Measurements from ENCODE around the gene HDDC2. TPM values are rescaled to one million over a fixed set of nuclear protein-coding genes. Genes with fewer than 3 reads are reported as not detected.

The HDDC2 gene
- total and polyA plus RNA-seq, 2 of the 8 experiments (the other 6 are each of a cell fraction or from before 2014, with no cell fraction given): 89.3 to 129 TPM

DNA sequence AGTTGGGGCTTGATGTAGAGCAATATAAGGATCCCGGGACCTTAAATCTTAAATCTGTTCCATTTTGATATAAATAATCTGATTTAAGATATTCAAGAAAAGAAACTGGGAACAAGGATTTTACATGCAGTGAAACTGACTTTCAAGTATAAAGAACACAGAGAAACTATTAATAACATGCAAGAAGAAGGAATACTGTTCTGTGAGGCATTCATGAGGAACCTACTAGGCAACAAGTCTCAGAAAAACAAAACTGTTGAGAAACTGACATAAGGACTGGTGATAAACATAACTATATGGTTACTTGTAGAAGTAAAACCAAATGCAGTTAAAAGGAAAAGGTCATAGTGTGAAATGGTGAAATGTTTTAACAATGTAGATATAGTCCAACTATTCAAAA, 15.8 kb downstream of the HDDC2 start (continued):
- TF ChIP-seq, protein P1, sequence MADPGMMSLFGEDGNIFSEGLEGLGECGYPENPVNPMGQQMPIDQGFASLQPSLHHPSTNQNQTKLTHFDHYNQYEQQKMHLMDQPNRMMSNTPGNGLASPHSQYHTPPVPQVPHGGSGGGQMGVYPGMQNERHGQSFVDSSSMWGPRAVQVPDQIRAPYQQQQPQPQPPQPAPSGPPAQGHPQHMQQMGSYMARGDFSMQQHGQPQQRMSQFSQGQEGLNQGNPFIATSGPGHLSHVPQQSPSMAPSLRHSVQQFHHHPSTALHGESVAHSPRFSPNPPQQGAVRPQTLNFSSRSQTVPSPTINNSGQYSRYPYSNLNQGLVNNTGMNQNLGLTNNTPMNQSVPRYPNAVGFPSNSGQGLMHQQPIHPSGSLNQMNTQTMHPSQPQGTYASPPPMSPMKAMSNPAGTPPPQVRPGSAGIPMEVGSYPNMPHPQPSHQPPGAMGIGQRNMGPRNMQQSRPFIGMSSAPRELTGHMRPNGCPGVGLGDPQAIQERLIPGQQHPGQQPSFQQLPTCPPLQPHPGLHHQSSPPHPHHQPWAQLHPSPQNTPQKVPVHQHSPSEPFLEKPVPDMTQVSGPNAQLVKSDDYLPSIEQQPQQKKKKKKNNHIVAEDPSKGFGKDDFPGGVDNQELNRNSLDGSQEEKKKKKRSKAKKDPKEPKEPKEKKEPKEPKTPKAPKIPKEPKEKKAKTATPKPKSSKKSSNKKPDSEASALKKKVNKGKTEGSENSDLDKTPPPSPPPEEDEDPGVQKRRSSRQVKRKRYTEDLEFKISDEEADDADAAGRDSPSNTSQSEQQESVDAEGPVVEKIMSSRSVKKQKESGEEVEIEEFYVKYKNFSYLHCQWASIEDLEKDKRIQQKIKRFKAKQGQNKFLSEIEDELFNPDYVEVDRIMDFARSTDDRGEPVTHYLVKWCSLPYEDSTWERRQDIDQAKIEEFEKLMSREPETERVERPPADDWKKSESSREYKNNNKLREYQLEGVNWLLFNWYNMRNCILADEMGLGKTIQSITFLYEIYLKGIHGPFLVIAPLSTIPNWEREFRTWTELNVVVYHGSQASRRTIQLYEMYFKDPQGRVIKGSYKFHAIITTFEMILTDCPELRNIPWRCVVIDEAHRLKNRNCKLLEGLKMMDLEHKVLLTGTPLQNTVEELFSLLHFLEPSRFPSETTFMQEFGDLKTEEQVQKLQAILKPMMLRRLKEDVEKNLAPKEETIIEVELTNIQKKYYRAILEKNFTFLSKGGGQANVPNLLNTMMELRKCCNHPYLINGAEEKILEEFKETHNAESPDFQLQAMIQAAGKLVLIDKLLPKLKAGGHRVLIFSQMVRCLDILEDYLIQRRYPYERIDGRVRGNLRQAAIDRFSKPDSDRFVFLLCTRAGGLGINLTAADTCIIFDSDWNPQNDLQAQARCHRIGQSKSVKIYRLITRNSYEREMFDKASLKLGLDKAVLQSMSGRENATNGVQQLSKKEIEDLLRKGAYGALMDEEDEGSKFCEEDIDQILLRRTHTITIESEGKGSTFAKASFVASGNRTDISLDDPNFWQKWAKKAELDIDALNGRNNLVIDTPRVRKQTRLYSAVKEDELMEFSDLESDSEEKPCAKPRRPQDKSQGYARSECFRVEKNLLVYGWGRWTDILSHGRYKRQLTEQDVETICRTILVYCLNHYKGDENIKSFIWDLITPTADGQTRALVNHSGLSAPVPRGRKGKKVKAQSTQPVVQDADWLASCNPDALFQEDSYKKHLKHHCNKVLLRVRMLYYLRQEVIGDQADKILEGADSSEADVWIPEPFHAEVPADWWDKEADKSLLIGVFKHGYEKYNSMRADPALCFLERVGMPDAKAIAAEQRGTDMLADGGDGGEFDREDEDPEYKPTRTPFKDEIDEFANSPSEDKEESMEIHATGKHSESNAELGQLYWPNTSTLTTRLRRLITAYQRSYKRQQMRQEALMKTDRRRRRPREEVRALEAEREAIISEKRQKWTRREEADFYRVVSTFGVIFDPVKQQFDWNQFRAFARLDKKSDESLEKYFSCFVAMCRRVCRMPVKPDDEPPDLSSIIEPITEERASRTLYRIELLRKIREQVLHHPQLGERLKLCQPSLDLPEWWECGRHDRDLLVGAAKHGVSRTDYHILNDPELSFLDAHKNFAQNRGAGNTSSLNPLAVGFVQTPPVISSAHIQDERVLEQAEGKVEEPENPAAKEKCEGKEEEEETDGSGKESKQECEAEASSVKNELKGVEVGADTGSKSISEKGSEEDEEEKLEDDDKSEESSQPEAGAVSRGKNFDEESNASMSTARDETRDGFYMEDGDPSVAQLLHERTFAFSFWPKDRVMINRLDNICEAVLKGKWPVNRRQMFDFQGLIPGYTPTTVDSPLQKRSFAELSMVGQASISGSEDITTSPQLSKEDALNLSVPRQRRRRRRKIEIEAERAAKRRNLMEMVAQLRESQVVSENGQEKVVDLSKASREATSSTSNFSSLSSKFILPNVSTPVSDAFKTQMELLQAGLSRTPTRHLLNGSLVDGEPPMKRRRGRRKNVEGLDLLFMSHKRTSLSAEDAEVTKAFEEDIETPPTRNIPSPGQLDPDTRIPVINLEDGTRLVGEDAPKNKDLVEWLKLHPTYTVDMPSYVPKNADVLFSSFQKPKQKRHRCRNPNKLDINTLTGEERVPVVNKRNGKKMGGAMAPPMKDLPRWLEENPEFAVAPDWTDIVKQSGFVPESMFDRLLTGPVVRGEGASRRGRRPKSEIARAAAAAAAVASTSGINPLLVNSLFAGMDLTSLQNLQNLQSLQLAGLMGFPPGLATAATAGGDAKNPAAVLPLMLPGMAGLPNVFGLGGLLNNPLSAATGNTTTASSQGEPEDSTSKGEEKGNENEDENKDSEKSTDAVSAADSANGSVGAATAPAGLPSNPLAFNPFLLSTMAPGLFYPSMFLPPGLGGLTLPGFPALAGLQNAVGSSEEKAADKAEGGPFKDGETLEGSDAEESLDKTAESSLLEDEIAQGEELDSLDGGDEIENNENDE (IDR thresholded peaks at IDR 0.05; ENCODE audit: insufficient replicate concordance, low read length): no peak
- TF ChIP-seq CHD2 (IDR thresholded peaks at IDR 0.05; ENCODE audit: low read length): no peak
- TF ChIP-seq NANOG (IDR thresholded peaks at IDR 0.05; ENCODE audit: insufficient read depth, low read depth, low read length, poor library complexity, severe bottlenecking): no peak
- TF ChIP-seq HDAC2 (IDR thresholded peaks at IDR 0.05; ENCODE audit: borderline replicate concordance in 1 of 2, low read depth in 2 of 2, low read length in 2 of 2): no peak
- TF ChIP-seq ZNF274 (IDR thresholded peaks at IDR 0.05; ENCODE audit: borderline replicate concordance, extremely low read depth, low read length): no peak
- TF ChIP-seq SIN3A (conservative IDR thresholded peaks at IDR 0.05 in 1 of 2, IDR thresholded peaks at IDR 0.05 in 1 of 2; ENCODE audit: low read depth in 1 of 2, low read length in 2 of 2): no peak

All from H1 (cell line).